GM19025 (cell line): ENCODE data around the gene MERTK.
"Not testable (repeated sequence)": the region's sequence is repeated elsewhere in the genome, so short reads cannot be mapped to it uniquely, and the experiment has no call there.

Experiments used
- ATAC-seq: cut with Tn5 transposase; IDR thresholded peaks from one replicate; pipeline ENCODE4 v1.9.1; 2021; ENCODE audit warnings: mild to moderate bottlenecking, low read depth, moderate library complexity; ENCODE audit not compliant: unreplicated experiment

Gene MERTK

DNA sequence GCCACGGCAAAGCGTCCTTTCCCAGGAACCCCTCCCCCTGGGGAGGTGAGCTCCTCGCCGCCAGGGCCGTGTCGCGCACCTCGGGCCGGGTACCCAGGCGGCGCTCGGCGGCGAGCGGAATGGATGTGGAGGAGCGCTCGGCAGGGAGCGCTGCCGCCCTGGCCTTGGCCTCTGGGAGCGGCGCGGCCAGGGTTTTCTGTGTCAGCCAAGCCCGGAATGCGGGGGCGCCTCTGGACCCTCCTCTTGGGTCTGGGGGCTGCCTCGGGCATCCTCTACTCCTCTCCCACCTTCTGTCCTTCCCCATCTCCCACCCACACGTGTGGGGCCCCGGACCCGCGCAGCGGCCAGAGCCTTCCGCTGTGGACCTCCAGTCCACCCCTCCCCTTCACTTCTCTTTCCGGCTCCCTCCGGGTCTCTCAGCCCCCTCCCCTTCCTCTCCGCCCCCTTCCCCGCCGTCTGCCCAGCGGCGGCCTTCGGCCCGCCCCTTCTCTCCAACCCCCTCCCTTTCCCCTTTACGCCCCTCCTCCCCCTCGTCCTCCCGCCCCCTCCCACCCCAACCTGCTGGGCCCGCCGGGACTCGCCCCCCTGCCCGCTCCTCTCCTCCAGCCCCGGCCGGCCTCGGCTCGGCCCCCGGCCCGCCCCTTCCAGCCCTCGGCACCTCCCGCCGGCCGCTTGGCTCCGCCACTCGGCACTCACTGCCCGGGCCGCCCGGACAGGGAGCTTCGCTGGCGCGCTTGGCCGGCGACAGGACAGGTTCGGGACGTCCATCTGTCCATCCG lies at the start of gene MERTK:
TSS of gene MERTK (plus strand) at position 684 of the 779 bp plus-strand sequence. CDS start 129 bp downstream, outside the sequence.
- ATAC-seq = no peak

- not testable (repeated sequence) for ATAC-seq
These were observed 47.8 kb upstream of the MERTK start for GRCh38 chr2:111850646-111851045.

GRCh38 chr2:111852544-111852943 lies 45.9 kb upstream of the MERTK start:
- not testable (repeated sequence) for ATAC-seq

GRCh38 chr2:111860005-111860404 lies 38.4 kb upstream of the MERTK start:
- not testable (repeated sequence) for ATAC-seq

- ATAC-seq = not testable (repeated sequence)
These were observed 33.3 kb upstream of the MERTK start for GRCh38 chr2:111865124-111865523.

- not testable (repeated sequence) for ATAC-seq
These were observed 25.6 kb upstream of the MERTK start for GRCh38 chr2:111872806-111873205.

- ATAC-seq = peak; percentile 87
These were observed 14.5 kb upstream of the MERTK start, which contains the start of gene ANAPC1 for GRCh38 chr2:111883661-111884591. Gene ANAPC1, minus strand, starts transcription at chr2:111884193. Its CDS starts 3,368 bp downstream, at chr2:111880825.

DNA sequence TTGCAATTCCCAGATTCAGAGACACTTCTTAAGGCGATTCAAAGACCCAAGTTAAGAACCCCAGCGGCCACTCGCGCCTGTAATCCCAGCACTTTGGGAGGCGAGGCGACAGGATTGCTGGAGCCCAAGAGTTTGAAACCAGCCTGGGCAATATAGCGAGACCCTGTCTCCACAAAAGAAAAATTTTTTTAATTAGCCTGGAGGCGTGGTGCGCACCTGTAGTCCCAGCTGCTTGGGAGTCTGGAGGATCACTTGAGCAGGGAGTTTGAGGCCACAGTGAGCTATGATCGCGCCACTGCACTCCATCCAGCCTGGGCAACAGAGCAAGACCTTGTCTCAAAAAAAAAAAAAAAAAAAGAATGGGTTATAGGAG lies 13.8 kb upstream of the MERTK start:
- no peak for ATAC-seq

DNA sequence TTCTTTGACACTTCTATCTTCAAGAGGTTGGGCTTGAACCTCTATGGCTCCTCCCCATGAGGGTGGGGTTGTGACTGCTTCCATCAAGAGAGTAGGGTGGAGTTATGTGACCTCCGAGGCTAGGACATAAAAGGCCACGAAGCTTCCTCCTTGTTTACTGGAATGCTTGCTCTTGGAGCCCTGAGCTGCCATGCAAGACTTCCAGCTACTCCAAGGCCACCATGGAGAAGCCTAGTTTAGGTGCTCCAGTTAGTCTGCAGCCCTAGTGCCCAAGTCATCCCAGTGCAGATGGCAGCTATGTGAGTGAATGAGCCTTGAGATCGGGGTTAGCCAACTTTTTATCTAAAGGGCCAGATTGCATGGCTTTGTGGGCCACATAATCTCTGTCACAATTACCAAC lies 2.4 kb upstream of the MERTK start:
- no peak for ATAC-seq

DNA sequence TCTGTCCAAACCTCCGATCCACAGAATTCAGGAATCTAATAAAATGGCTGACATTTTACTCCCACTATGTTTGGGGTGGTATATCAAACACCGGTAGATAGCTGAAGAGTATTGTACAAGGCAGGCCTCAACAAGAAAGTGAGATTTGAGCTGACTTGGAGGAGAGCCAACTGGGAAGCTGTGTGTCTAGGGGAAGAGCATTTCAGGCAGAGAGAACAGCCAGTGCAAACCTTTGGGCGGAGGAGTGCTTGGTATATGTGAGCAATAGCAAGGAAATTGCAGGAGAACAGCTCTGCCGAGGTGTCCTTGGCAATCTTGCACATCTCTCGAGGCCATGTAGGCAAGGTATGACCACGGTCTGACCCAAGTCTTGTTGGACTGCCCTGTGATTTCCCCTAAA lies 1.8 kb upstream of the MERTK start:
- ATAC-seq = no peak

DNA sequence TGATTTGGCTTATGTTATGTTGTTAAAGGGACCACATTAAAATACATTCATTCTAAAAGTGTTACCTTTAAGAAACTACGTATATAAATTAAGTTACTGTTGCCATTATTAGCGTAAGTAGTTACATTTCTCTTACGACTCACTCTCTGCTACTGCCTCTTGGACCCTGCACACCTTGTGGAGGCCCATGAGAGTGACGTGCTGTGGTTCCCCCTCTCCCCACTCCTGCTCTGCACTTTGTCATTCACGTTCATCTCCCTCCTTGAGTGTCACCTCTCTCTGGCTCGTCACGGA lies 830 bp upstream of the MERTK start:
- ATAC-seq = no peak

GRCh38 chr2:111898703-111899514 lies 502 bp downstream of the MERTK start:
- no peak for ATAC-seq

DNA sequence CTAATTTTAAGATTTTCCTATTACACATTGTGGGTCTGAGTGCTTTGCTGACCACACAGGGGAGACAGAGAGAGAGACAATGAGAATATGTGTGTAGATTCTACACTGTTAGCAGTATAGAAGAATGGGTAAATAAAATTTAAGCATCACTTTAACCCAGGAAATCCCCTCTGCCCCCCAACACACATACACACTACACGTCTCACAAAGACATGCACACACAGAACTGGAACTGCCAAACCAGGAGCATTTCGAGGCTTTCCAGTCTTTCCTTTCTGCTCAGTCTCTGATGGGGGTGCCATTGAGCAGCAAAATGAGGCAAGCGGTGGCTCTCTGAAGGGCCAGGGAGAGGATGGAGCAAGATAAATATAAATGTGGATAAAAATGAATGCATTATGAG lies 2.5 kb downstream of the MERTK start:
- no peak for ATAC-seq

DNA sequence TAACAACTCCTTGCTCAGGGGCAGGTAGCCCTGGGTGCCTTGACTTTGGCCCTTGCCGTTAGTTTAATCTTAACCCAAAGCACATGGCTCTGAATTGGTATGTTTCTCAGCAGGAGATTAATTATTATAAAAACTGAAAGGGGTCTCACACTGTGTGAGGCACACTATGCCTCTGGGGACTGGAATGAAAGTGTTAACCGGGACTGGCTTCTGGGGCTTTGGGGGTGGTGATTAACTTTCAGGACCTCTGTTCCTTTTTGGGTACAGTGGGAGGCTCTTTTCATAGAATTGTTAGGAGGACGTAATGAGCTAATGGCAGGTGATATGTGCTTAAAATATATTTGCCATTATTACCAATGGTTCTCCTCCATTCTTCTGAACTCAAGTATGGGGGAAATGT lies 5.1 kb downstream of the MERTK start:
- no peak for ATAC-seq

- ATAC-seq = no peak
These were observed 5.6 kb downstream of the MERTK start for GRCh38 chr2:111903930-111904439.

DNA sequence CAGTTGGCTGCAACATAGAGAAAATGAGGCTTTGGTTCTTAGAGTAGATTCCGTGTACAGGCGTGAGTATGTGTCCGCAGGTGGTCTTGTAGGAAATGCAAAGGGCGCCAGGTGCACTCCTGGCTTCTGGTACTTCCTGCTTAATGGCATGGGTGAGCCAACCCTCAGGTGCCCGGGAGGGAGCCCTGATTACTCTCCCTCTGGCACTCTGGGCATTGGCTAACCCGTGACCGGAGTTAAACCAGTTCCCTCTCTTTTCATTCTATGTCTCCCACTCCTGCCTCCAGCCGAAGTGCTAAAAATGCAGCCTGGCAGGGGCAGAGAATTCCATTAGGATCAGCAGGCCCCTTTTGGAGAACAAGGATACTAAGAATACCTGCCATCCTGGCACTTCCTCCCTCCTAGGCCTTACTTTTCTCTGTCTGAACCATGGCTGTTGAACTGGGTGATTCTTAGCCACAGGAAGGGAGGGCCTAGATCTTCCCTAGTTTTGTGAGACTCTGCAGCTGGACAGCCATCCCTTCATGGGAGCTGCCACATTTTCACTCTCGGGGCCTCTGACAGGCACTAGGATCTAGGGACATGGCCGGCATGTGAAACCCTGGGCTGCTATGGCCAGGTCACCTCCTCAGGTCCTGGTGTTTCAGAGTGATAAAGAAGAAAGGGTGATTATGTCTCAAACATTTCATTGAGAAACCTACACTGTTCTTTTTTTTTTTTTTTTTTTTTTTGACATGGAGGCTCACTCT lies 6.5 kb downstream of the MERTK start:
- ATAC-seq = no peak

- ATAC-seq = not testable (repeated sequence)
These were observed 7.1 kb downstream of the MERTK start for GRCh38 chr2:111905475-111905869.

DNA sequence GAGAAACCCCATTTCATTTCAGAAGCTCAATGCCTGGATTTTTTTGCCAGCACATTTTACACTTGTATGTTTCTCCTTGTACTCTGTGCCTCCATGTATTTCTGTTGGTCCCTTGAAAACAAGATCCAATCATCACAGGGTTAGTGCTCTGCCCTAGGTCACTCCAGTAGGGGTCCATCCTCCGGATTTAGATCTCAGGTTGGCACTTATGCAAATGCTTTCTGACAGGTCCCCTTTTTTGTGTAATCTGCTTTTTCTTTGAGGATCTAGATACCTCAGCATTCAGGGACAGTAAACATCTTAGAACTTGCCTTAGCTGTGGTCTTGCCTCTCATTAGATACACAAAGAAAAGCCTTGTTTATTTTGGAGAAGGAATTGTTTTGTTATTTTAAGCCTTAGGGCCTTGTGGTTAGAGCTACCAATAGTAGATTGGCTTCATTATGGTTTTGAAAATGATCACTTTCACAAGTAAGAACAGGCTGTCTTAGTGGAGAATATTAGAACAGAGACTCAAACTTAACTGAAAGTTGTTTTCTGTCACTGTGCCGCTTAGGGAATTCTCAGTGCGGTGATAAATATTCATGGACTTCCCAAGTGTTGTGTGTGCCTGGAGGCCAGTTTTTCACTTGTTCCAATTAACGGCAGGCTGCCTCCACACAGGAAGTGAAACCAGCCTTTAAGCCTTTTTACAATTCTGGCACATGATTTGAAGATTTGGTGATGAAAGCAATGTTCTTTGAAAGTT lies 7.8 kb downstream of the MERTK start:
- peak; percentile 49 for ATAC-seq

DNA sequence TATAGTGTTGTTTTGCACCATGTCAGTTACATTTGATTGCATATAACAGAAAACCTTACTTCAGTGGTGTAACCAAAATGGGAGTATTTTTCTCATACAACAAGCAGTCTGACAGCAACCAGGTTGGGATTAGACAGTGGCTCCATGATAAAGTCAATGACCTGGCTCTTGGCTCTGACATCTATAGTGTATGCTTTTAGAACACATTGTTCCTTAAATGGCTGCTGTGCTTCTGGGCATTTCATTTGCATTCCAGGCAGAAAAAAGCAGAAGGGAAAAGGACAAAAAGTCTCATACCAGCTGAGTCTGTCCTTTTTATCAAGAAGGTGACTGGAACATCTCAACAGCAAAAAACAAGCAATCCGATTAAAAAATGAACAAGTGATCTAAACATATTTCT lies 10.2 kb downstream of the MERTK start:
- no peak for ATAC-seq
